SU-DHL-6 (cell line): ENCODE data around the gene GALNT9.

ENCODE experiments used
- EZH2phosphoT487 ChIP-seq: fragments of 200-600 bp; sonication (generic), shearing (Covaris generic); conservative IDR thresholded peaks from 2 replicates; pipeline ENCODE4 v1.6.1; 2018; ENCODE audit warnings: mild to moderate bottlenecking, antibody characterized with exemption, low read length, moderate library complexity, mixed read lengths
- TF ChIP-seq, protein P1 (sequence below): fragments of 200-600 bp; sonication (generic); IDR thresholded peaks from one replicate; pipeline ENCODE4 v1.5.1; 2017; ENCODE audit warnings: antibody characterized with exemption, mild to moderate bottlenecking, low read length, moderate library complexity; ENCODE audit not compliant: insufficient read depth, poor library complexity, severe bottlenecking

DNA sequence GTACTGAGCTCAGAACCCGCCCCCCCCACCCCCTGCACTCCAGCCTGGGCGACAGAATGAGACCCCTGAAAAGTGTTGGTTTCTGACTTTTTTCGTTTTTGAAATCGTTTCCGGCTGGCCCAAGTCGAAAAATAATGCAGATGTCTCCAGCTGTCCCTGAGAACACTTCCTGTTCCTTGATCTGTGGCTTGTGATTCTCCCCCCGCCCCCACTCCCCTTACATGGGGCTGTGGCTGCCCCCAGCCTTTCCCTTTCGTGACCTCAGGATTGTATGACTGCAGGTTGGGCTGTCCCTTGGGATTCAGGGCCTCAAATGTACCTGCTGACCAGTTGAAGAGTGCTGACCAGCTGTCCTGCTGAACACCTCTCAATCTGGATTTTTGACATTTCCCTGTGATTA, 151.1 kb downstream of the GALNT9 start:
- TF ChIP-seq, protein P1, sequence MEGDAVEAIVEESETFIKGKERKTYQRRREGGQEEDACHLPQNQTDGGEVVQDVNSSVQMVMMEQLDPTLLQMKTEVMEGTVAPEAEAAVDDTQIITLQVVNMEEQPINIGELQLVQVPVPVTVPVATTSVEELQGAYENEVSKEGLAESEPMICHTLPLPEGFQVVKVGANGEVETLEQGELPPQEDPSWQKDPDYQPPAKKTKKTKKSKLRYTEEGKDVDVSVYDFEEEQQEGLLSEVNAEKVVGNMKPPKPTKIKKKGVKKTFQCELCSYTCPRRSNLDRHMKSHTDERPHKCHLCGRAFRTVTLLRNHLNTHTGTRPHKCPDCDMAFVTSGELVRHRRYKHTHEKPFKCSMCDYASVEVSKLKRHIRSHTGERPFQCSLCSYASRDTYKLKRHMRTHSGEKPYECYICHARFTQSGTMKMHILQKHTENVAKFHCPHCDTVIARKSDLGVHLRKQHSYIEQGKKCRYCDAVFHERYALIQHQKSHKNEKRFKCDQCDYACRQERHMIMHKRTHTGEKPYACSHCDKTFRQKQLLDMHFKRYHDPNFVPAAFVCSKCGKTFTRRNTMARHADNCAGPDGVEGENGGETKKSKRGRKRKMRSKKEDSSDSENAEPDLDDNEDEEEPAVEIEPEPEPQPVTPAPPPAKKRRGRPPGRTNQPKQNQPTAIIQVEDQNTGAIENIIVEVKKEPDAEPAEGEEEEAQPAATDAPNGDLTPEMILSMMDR: no peak
- TF ChIP-seq EZH2phosphoT487: no peak
